Fibroblast of peridontal ligament (primary cell): ENCODE results near the gene DEFB112.

Source experiments
- DNase-seq: peaks from one replicate; pipeline ENCODE4 v3.0.0-alpha.2; 2010; ENCODE audit errors: extremely low read depth

The DEFB112 gene

GRCh38 chr6:49995278-49995677 is 54.5 kb downstream of the DEFB112 start:
- no peak for DNase-seq
